ENCODE measurements around the gene CIB2.

The CIB2 gene

DNA sequence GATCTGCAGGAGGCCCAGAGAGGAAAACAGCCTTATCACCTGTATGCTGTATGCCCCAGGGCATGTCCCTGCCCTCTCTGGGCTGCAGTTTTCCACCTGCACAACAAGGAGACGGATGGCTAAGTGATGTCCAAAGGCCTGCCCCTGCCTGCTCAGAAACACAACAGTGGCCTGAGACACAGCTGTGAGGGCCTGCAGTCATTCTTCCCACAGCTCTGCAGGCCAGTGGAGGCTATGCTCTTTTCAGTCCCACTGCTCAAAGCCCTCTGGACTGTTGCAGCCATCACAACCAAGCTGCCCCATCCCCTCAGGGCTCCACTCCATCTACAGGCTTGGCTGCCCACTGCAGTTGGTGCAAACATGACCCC, 48.5 kb downstream of the CIB2 start:
- Histone ChIP-seq H3K9ac (ENCODE audit: low read length) (no peak overlapping the region), H2AFZ (ENCODE audit: low read depth, low read length) (no peak overlapping the region), H3K27me3 (ENCODE audit: low read depth, low read length) (no peaks in the 10 kb centered on the region), H3K9me3 (ENCODE audit: insufficient read depth, low read length) (no peaks in the 10 kb centered on the region), H3K36me3 (replicated peaks; ENCODE audit: low read depth, low read length) (no peaks in the 10 kb centered on the region), H3K79me2 (ENCODE audit: low read length) (no peaks in the 10 kb centered on the region), H4K20me1 (ENCODE audit: insufficient read depth, low read length) (no peaks in the 10 kb centered on the region), H3K27ac (ENCODE audit: low read length) (no peak overlapping the region), H3K4me2 (ENCODE audit: low read length) (no peak overlapping the region), H3K4me1 (ENCODE audit: low read length) (peaks cover 30% of the 10 kb centered on the region), H3K4me3 (ENCODE audit: low read length) (no peak overlapping the region)
- TF ChIP-seq, protein P1, sequence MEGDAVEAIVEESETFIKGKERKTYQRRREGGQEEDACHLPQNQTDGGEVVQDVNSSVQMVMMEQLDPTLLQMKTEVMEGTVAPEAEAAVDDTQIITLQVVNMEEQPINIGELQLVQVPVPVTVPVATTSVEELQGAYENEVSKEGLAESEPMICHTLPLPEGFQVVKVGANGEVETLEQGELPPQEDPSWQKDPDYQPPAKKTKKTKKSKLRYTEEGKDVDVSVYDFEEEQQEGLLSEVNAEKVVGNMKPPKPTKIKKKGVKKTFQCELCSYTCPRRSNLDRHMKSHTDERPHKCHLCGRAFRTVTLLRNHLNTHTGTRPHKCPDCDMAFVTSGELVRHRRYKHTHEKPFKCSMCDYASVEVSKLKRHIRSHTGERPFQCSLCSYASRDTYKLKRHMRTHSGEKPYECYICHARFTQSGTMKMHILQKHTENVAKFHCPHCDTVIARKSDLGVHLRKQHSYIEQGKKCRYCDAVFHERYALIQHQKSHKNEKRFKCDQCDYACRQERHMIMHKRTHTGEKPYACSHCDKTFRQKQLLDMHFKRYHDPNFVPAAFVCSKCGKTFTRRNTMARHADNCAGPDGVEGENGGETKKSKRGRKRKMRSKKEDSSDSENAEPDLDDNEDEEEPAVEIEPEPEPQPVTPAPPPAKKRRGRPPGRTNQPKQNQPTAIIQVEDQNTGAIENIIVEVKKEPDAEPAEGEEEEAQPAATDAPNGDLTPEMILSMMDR (IDR thresholded peaks at IDR 0.05; ENCODE audit: low read depth, low read length), result no peak
- no peak for TF ChIP-seq EZH2phosphoT487 (IDR thresholded peaks at IDR 0.05; ENCODE audit: low read depth)

DNA sequence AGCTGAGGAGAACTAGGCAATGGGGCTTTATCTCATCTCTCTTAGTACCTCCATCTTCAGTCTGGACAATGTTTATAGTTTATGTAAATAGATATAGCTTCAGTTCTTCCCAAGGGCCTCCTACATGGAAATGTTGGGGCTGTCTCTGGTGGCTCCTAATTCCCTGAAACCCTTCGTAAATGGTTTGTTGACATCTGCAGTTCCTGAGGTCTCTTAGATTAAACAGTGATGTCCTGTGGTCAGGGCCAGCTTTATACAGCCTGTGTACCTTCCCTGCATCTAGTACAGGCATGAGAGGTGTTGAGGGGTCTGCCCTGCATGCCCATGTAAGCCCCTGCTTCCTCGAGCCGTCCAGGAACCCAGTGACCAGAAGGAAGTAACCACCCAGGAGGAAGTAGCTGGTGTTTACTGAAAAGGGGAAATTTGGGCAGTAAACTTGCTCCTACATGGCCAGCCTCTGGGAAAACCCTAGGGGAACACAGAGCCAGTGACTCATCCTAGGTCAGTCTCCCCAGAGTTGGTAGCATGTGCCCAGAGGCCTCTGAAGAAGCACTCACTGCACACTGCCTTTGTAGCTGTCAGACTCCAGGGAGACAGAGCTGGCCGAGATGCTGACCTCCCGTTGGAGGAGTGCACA, 49.0 kb downstream of the CIB2 start:
- no peak overlapping the region for H3K4me2 ChIP-seq (ENCODE audit: low read length)
- H3K4me3 ChIP-seq (ENCODE audit: low read length), result no peak overlapping the region
- H3K27me3 ChIP-seq (ENCODE audit: low read depth, low read length), result no peaks in the 10 kb centered on the region
- no peak overlapping the region for H2AFZ ChIP-seq (ENCODE audit: low read depth, low read length)
- no peaks in the 10 kb centered on the region for H3K9me3 ChIP-seq (ENCODE audit: insufficient read depth, low read length)
- no peak overlapping the region for H3K9ac ChIP-seq (ENCODE audit: low read length)
- no peak overlapping the region for H3K27ac ChIP-seq (ENCODE audit: low read length)
- H4K20me1 ChIP-seq (ENCODE audit: insufficient read depth, low read length), result no peaks in the 10 kb centered on the region
- TF ChIP-seq, protein P1 (IDR thresholded peaks at IDR 0.05; ENCODE audit: low read depth, low read length), result no peak
- no peak for TF ChIP-seq EZH2phosphoT487 (IDR thresholded peaks at IDR 0.05; ENCODE audit: low read depth)
- H3K36me3 ChIP-seq (replicated peaks; ENCODE audit: low read depth, low read length), result no peaks in the 10 kb centered on the region
- no peaks in the 10 kb centered on the region for H3K79me2 ChIP-seq (ENCODE audit: low read length)
- H3K4me1 ChIP-seq (ENCODE audit: low read length), result peaks cover 26% of the 10 kb centered on the region

DNA sequence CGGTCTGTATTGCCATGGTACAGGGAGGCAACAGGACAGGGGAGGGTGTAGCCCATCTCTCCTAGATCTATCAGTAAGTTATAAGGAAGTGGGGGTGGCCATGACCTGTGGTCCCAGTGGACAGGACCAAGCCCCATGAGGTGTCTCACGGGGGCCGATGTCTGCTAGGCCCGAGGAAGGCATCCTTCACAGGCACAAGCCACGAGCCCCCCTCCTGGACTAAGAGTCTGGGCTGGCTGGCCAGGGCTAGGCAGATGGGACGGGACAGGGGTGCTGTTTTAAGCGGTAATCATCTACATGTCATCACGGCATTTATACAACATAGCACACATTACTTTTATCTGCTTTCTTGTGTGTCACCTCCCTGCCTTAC, 51.2 kb downstream of the CIB2 start:
- Histone ChIP-seq H3K27me3 (ENCODE audit: low read depth, low read length) (no peaks in the 10 kb centered on the region), H3K9me3 (ENCODE audit: insufficient read depth, low read length) (no peaks in the 10 kb centered on the region), H3K79me2 (ENCODE audit: low read length) (no peaks in the 10 kb centered on the region), H2AFZ (ENCODE audit: low read depth, low read length) (no peak overlapping the region), H3K27ac (ENCODE audit: low read length) (no peak overlapping the region), H3K4me1 (ENCODE audit: low read length) (peaks cover 26% of the 10 kb centered on the region), H3K9ac (ENCODE audit: low read length) (no peak overlapping the region), H3K36me3 (replicated peaks; ENCODE audit: low read depth, low read length) (no peaks in the 10 kb centered on the region), H3K4me2 (ENCODE audit: low read length) (no peak overlapping the region), H3K4me3 (ENCODE audit: low read length) (no peak overlapping the region), H4K20me1 (ENCODE audit: insufficient read depth, low read length) (no peaks in the 10 kb centered on the region)
- TF ChIP-seq, protein P1 (IDR thresholded peaks at IDR 0.05; ENCODE audit: low read depth, low read length), result no peak
- TF ChIP-seq EZH2phosphoT487 (IDR thresholded peaks at IDR 0.05; ENCODE audit: low read depth), result no peak

DNA sequence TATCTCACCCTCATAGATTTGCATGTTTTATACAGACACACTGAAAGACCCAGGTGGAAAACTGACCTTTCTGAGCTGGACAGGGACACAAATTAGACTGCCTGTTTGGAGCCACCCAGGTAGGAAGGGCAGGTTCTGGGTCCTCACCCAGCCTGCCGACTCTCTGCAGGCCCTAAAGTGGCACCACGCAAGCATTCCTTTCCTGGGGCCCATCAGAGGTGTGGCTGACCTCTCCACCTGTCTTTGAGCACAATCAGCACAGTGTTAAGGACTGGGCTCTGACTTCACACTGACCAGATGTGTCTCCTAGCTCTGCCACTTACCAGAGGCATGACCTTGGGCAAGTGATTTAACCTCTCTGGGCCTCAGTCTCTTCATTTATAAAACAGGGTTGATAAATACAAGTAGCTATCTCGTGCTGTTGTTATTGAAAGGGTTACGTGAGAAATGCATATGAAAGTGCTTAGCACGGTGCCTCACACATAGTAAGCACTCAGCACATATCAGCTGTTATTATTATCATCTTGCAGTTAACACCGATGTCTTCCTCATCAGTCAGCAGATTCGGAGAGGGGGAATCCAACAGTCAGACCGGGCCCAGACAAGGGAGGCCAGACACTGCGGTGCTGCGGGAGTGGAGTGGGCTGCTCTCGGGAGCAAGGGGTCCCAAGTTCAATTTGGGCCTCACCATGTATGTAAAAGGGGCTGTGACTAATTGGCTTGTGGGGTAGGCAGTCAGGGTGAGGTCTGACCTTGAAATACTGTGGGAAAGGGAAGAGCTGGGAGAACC, 51.8 kb downstream of the CIB2 start:
- Histone ChIP-seq H3K4me3 (ENCODE audit: low read length) (no peak overlapping the region), H3K9me3 (ENCODE audit: insufficient read depth, low read length) (no peaks in the 10 kb centered on the region), H2AFZ (ENCODE audit: low read depth, low read length) (no peak overlapping the region), H3K9ac (ENCODE audit: low read length) (no peak overlapping the region), H3K36me3 (replicated peaks; ENCODE audit: low read depth, low read length) (peaks cover 4% of the 10 kb centered on the region), H3K79me2 (ENCODE audit: low read length) (no peaks in the 10 kb centered on the region), H4K20me1 (ENCODE audit: insufficient read depth, low read length) (no peaks in the 10 kb centered on the region), H3K4me1 (ENCODE audit: low read length) (peaks cover 26% of the 10 kb centered on the region), H3K4me2 (ENCODE audit: low read length) (no peak overlapping the region), H3K27me3 (ENCODE audit: low read depth, low read length) (no peaks in the 10 kb centered on the region), H3K27ac (ENCODE audit: low read length) (no peak overlapping the region)
- TF ChIP-seq EZH2phosphoT487 (IDR thresholded peaks at IDR 0.05; ENCODE audit: low read depth), result no peak
- TF ChIP-seq, protein P1 (IDR thresholded peaks at IDR 0.05; ENCODE audit: low read depth, low read length), result no peak
